IPS-15b (cell line): Measurements from ENCODE around the gene CSTPP1.
"Not testable (repeated sequence)": the region's sequence is repeated elsewhere in the genome, so short reads cannot be mapped to it uniquely, and the experiment has no call there.

Source experiments
- H3K27me3 ChIP-seq: one replicate; pipeline ENCODE4 v1.6.1; 2013; ENCODE audit warnings: low read length; ENCODE audit not compliant: control insufficient read depth, insufficient read depth
- H3K36me3 ChIP-seq: one replicate; pipeline ENCODE4 v1.6.1; 2013; ENCODE audit warnings: low read length; ENCODE audit not compliant: control insufficient read depth, insufficient read depth
- H3K4me1 ChIP-seq: one replicate; pipeline ENCODE4 v1.6.1; 2013; ENCODE audit warnings: mild to moderate bottlenecking, low read length; ENCODE audit not compliant: control insufficient read depth, insufficient read depth
- H3K4me3 ChIP-seq: one replicate; pipeline ENCODE4 v1.5.1; 2013; ENCODE audit warnings: low read depth, low read length
- H3K9ac ChIP-seq: one replicate; pipeline ENCODE4 v1.6.1; 2013; ENCODE audit warnings: low read depth, mild to moderate bottlenecking, low read length
- H3K9me3 ChIP-seq: one replicate; pipeline ENCODE4 v1.6.1; 2013; ENCODE audit warnings: mild to moderate bottlenecking, low read length; ENCODE audit not compliant: control insufficient read depth, insufficient read depth

Gene CSTPP1

GRCh38 chr11:47192111-47192510 lies 255.6 kb downstream of the CSTPP1 start:
- Histone ChIP-seq H3K27me3 (peaks cover 8% of the 10 kb centered on the region), H3K9me3 (no peaks in the 10 kb centered on the region), H3K9ac (no peak overlapping the region), H3K4me1 (no peaks in the 10 kb centered on the region), H3K36me3 (no peaks in the 10 kb centered on the region), H3K4me3 (no peak overlapping the region)

GRCh38 chr11:47198161-47198560 lies 261.6 kb downstream of the CSTPP1 start:
- not testable (repeated sequence) for H3K9me3 ChIP-seq, H3K27me3 ChIP-seq, H3K36me3 ChIP-seq, H3K4me3 ChIP-seq, H3K4me1 ChIP-seq, H3K9ac ChIP-seq

- Histone ChIP-seq H3K27me3 (no peaks in the 10 kb centered on the region), H3K4me3 (no peak overlapping the region), H3K9me3 (no peaks in the 10 kb centered on the region), H3K36me3 (no peaks in the 10 kb centered on the region), H3K4me1 (peaks cover 7% of the 10 kb centered on the region), H3K9ac (no peak overlapping the region)
Measured at GRCh38 chr11:47201015-47201414, 264.5 kb downstream of the CSTPP1 start.

- Histone ChIP-seq H3K36me3 (no peaks in the 10 kb centered on the region), H3K9ac (no peak overlapping the region), H3K27me3 (no peaks in the 10 kb centered on the region), H3K4me1 (peaks cover 7% of the 10 kb centered on the region), H3K4me3 (no peak overlapping the region), H3K9me3 (no peaks in the 10 kb centered on the region)
Measured at GRCh38 chr11:47202576-47202975, 266.0 kb downstream of the CSTPP1 start.

DNA sequence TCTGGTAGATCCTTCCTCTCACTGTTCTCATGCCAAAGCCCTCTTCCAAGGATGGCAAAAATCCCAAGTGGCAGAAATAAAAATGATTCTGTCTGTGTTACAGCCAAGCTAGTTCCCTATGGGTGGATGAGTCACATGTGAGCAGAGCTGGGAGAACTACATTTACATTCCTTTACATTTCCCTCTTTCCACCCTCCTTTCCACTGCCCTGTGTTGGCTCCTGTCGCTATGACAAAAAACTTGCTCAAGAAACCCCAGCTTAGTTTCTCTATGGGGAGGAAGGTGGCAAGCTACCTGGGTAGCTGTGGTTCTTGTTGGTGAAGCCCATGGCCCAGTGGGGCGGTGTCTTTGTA lies 268.1 kb downstream of the CSTPP1 start:
- H3K9ac ChIP-seq: no peak overlapping the region
- H3K27me3 ChIP-seq: no peaks in the 10 kb centered on the region
- peaks cover 7% of the 10 kb centered on the region for H3K4me1 ChIP-seq
- H3K36me3 ChIP-seq: no peaks in the 10 kb centered on the region
- H3K4me3 ChIP-seq: no peak overlapping the region
- no peaks in the 10 kb centered on the region for H3K9me3 ChIP-seq

DNA sequence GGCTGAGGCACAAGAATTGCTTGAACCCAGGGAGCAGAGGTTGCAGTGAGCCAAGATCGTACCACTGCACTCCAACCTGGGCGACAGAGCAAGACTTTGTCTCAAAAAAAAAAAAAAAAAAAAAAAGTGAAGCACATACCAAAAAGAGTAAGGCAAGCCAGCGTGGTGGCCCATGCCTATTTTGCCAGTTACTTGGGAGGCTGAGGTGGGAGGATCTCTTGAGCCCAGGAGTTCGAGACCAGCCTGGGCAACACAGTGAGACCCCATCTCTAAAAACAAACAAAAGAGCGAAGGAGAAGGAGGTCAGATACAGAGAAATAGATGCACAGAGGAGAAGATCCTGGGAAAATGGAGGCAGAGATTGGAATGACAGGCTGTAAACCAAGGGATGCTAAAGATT lies 270.0 kb downstream of the CSTPP1 start:
- H3K36me3 ChIP-seq, H3K9me3 ChIP-seq, H3K4me1 ChIP-seq, H3K9ac ChIP-seq, H3K4me3 ChIP-seq, H3K27me3 ChIP-seq: not testable (repeated sequence)

GRCh38 chr11:47207459-47207858 lies 270.9 kb downstream of the CSTPP1 start:
- Histone ChIP-seq H3K27me3 (no peaks in the 10 kb centered on the region), H3K9me3 (no peaks in the 10 kb centered on the region), H3K4me1 (peaks cover 7% of the 10 kb centered on the region), H3K36me3 (no peaks in the 10 kb centered on the region), H3K9ac (no peak overlapping the region), H3K4me3 (no peak overlapping the region)

DNA sequence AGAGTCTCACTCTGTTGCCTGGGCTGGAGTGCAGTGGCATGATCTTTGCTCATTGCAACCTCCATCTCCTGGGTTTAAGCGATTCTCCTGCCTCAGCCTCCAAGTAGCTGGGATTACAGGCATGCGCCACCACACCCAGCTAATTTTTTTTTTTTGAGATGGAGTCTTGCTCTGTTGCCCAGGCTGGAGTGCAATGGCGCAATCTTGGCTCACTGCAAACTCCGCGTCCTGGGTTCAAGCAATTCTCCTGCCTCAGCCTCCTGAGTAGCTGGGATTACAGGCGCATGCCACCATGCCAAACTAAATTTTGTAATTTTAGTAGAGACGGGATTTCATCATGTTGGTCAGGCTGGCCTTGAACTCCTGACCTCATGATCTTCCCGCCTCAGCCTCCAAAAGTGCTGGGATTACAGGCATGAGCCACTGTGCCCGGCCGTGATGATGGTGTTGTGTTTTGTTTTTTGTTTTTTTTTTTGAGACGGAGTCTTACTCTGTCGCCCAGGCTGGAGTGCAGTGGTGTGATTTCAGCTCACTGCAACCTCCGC lies 271.5 kb downstream of the CSTPP1 start:
- H3K4me3 ChIP-seq, H3K27me3 ChIP-seq, H3K9ac ChIP-seq, H3K4me1 ChIP-seq, H3K36me3 ChIP-seq, H3K9me3 ChIP-seq: not testable (repeated sequence)

GRCh38 chr11:47208628-47209027 lies 272.1 kb downstream of the CSTPP1 start:
- no peaks in the 10 kb centered on the region for H3K9me3 ChIP-seq

More at GRCh38 chr11:47208628-47209027, 272.1 kb downstream of the CSTPP1 start:
- Histone ChIP-seq H3K36me3 (no peaks in the 10 kb centered on the region), H3K9ac (no peak overlapping the region), H3K4me1 (peaks cover 7% of the 10 kb centered on the region), H3K27me3 (no peaks in the 10 kb centered on the region), H3K4me3 (no peak overlapping the region)
